Mesenchymal stem cell (in vitro differentiated cells and primary cell): ENCODE data around the gene XRCC4.
A peak's percentile ranks its signal among the peaks of the same experiment; 100 is the strongest.
"Not testable (repeated sequence)": the region's sequence is repeated elsewhere in the genome, so short reads cannot be mapped to it uniquely, and the experiment has no call there.

Experiments used
- DNase-seq: peaks from one replicate; pipeline ENCODE4 v3.0.0-alpha.2; 2013
- H2AFZ ChIP-seq: one replicate; pipeline ENCODE4 v1.6.1; 2013; ENCODE audit warnings: low read depth, mild to moderate bottlenecking, control low read depth, inconsistent platforms, low read length, moderate library complexity
- H2AK5ac ChIP-seq: 2 replicates; pipeline ENCODE4 v1.6.1; 2013; ENCODE audit warnings: low read length, moderate library complexity, mild to moderate bottlenecking, inconsistent platforms; ENCODE audit not compliant: severe bottlenecking
- H2BK120ac ChIP-seq: one replicate; pipeline ENCODE4 v1.6.1; 2013; ENCODE audit warnings: low read depth, mild to moderate bottlenecking, inconsistent platforms, low read length, moderate library complexity
- H2BK12ac ChIP-seq, 2 experiments: one replicate each; pipeline ENCODE4 v1.6.1; 2013; ENCODE audit warnings: inconsistent platforms in 2 of 2, low read length in 2 of 2, mild to moderate bottlenecking in 2 of 2, moderate library complexity in 2 of 2, control low read depth in 1 of 2
- H2BK15ac ChIP-seq: one replicate; pipeline ENCODE4 v1.6.1; 2013; ENCODE audit warnings: mild to moderate bottlenecking, low read depth, inconsistent platforms; ENCODE audit not compliant: poor library complexity, severe bottlenecking
- H2BK5ac ChIP-seq: 2 replicates; pipeline ENCODE4 v1.6.1; 2013; ENCODE audit warnings: low read depth, mild to moderate bottlenecking, low read length, control low read depth, inconsistent platforms; ENCODE audit not compliant: poor library complexity, severe bottlenecking
- H3K14ac ChIP-seq, 2 experiments: one replicate each; pipeline ENCODE4 v1.6.1; 2013; ENCODE audit warnings: inconsistent platforms in 2 of 2, low read length in 2 of 2, control low read depth in 1 of 2, mild to moderate bottlenecking in 1 of 2, moderate library complexity in 1 of 2
- H3K18ac ChIP-seq, 2 experiments: one replicate each; pipeline ENCODE4 v1.6.1; 2013; ENCODE audit warnings: inconsistent platforms in 2 of 2, low read length in 2 of 2, control low read depth in 1 of 2, low read depth in 1 of 2, mild to moderate bottlenecking in 1 of 2
- H3K23ac ChIP-seq, 2 experiments: one replicate each; pipeline ENCODE4 v1.6.1; 2013; ENCODE audit warnings: inconsistent platforms in 2 of 2, low read length in 2 of 2, mild to moderate bottlenecking in 2 of 2, moderate library complexity in 2 of 2, control low read depth in 1 of 2
- H3K27ac ChIP-seq: 2 replicates; pipeline ENCODE4 v1.5.1; 2013; ENCODE audit warnings: mild to moderate bottlenecking, moderate library complexity, low read length, control low read depth, inconsistent platforms; ENCODE audit not compliant: poor library complexity, severe bottlenecking
- H3K27me3 ChIP-seq, 2 experiments: 2 replicates each; pipeline versions ENCODE4 v1.6.1 to v1.7.0; 2013; ENCODE audit warnings: low read length in 2 of 2, mild to moderate bottlenecking in 2 of 2, moderate library complexity in 2 of 2, control low read depth in 1 of 2, inconsistent platforms in 1 of 2; ENCODE audit not compliant: control insufficient read depth in 1 of 2, insufficient read depth in 1 of 2
- H3K36me3 ChIP-seq, 2 experiments: 2 replicates each; pipeline versions ENCODE4 v1.6.1 to v1.7.0; 2013; ENCODE audit warnings: low read length in 2 of 2, control low read depth in 1 of 2, inconsistent platforms in 1 of 2, low read depth in 1 of 2, mild to moderate bottlenecking in 1 of 2; ENCODE audit not compliant: insufficient read depth in 2 of 2, control insufficient read depth in 1 of 2
- H3K4ac ChIP-seq, 2 experiments: one replicate each; pipeline ENCODE4 v1.6.1; 2013; ENCODE audit warnings: inconsistent platforms in 2 of 2, low read length in 2 of 2, mild to moderate bottlenecking in 2 of 2, moderate library complexity in 2 of 2, control low read depth in 1 of 2, low read depth in 1 of 2
- H3K4me1 ChIP-seq: 2 replicates; pipeline ENCODE4 v1.6.1; 2013; ENCODE audit warnings: low read depth, low read length, control low read depth; ENCODE audit not compliant: control insufficient read depth, insufficient read depth
- H3K4me2 ChIP-seq: 2 replicates; pipeline ENCODE4 v1.6.1; 2013; ENCODE audit warnings: low read length, mild to moderate bottlenecking, inconsistent platforms; ENCODE audit not compliant: poor library complexity, severe bottlenecking
- H3K4me3 ChIP-seq, 2 experiments: 2 replicates each; pipeline versions ENCODE4 v1.5.1 to v1.7.0; 2013; ENCODE audit warnings: low read length in 2 of 2, mild to moderate bottlenecking in 2 of 2, control low read depth in 1 of 2, low read depth in 1 of 2; ENCODE audit not compliant: insufficient read depth in 1 of 2
- H3K79me1 ChIP-seq: replicated peaks from 2 replicates; pipeline ENCODE4 v1.6.1; 2013; ENCODE audit warnings: mild to moderate bottlenecking, control low read depth, low read length, inconsistent platforms; ENCODE audit not compliant: poor library complexity, severe bottlenecking
- H3K9ac ChIP-seq: 2 replicates; pipeline ENCODE4 v1.7.0; 2013; ENCODE audit warnings: mild to moderate bottlenecking, low read length, moderate library complexity
- H3K9me3 ChIP-seq: 2 replicates; pipeline ENCODE4 v1.7.0; 2013; ENCODE audit warnings: mild to moderate bottlenecking, low read length; ENCODE audit not compliant: control insufficient read depth
- H4K8ac ChIP-seq: one replicate; pipeline ENCODE4 v1.6.1; 2013; ENCODE audit warnings: inconsistent platforms, mild to moderate bottlenecking, low read length, moderate library complexity
- H4K91ac ChIP-seq: one replicate; pipeline ENCODE4 v1.6.1; 2013; ENCODE audit warnings: mild to moderate bottlenecking, low read length, inconsistent platforms
- WGBS: methylation state at CpG from one replicate; pipeline ENCODE4 v1.1.7; 2013; ENCODE audit warnings: mixed read lengths; 5-methylcytosine and 5-hydroxymethylcytosine counted together

XRCC4 gene

DNA sequence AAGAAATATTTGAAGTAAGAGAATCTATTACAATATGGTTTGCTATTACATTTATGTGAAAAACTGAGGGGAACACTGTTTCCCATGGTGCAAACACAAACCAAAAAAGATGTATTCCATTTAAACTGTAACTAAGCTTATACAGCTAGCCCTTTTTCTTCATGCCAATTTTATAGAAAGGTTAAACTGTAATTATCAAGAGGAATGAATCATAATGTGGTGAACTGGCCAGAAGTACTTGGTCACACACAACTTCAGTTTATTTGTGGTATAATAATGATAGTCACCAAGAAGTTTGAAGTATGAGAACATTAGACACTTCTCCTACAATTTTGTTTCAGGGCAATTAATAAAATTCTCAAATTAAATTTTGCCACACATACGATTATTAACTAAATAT is 177.9 kb downstream of the XRCC4 start:
- no peak overlapping the region for H3K27ac ChIP-seq
- no peaks in the 10 kb centered on the region for H3K9me3 ChIP-seq
- H2BK12ac ChIP-seq: no peak overlapping the region
- no peaks in the 10 kb centered on the region for H3K27me3 ChIP-seq
- no CpG with 5 or more reads among the region's 1 CpG for WGBS
- no peak overlapping the region for H3K23ac ChIP-seq
- no peak overlapping the region for H3K4me3 ChIP-seq
- H2BK15ac ChIP-seq: no peak overlapping the region
- H2BK5ac ChIP-seq: no peak overlapping the region
- no peaks in the 10 kb centered on the region for H3K4me1 ChIP-seq
- H3K4ac ChIP-seq: no peak overlapping the region
- H2AFZ ChIP-seq: no peak overlapping the region
- H3K79me1 ChIP-seq: no peaks in the 10 kb centered on the region
- H2BK120ac ChIP-seq: no peak overlapping the region
- H3K9ac ChIP-seq: peak overlapping the region; percentile 45
- no peaks in the 10 kb centered on the region for H3K36me3 ChIP-seq
- H2AK5ac ChIP-seq: no peak overlapping the region
- no peak overlapping the region for H3K14ac ChIP-seq
- H3K4me2 ChIP-seq: no peak overlapping the region
- H4K8ac ChIP-seq: no peak overlapping the region
- no peak for DNase-seq
- H4K91ac ChIP-seq: no peak overlapping the region
- no peak overlapping the region for H3K18ac ChIP-seq

GRCh38 chr5:83256091-83256780 is 178.9 kb downstream of the XRCC4 start:
- Histone ChIP-seq H3K23ac (no peak overlapping the region), H3K4me1 (no peaks in the 10 kb centered on the region), H3K27me3 (no peaks in the 10 kb centered on the region), H2AK5ac (no peak overlapping the region), H3K36me3 (no peaks in the 10 kb centered on the region), H2BK12ac (no peak overlapping the region), H3K14ac (no peak overlapping the region), H3K4me2 (no peak overlapping the region), H3K4ac (no peak overlapping the region), H3K79me1 (no peaks in the 10 kb centered on the region), H2AFZ (no peak overlapping the region), H4K91ac (no peak overlapping the region), H3K4me3 (no peak overlapping the region), H3K18ac (no peak overlapping the region), H3K9me3 (no peaks in the 10 kb centered on the region), H2BK120ac (no peak overlapping the region), H2BK5ac (no peak overlapping the region), H3K27ac (no peak overlapping the region), H2BK15ac (no peak overlapping the region), H4K8ac (no peak overlapping the region), H3K9ac (peak overlapping the region; percentile 7)
- peak; percentile 12 for DNase-seq
- 100% methylated on average over 1 of the region's 2 CpGs for WGBS

DNA sequence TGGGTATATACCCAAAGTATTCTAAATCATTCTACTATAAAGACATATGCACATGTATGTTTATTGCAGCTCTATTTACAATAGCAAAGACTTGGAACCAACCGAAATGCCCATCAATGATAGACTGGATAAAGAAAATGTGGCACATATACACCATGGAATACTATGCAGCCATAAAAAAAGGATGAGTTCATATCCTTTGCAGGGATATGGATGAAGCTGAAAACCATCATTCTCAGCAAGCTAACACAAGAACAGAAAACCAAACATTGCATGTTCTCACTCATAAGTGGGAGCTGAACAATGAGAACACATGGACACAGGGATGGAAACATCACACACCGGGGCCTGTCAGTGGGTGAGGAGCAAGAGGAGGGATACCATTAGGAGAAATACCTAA is 180.3 kb downstream of the XRCC4 start:
- H3K18ac ChIP-seq, H3K4me2 ChIP-seq, H3K36me3 ChIP-seq: not testable (repeated sequence)

DNA sequence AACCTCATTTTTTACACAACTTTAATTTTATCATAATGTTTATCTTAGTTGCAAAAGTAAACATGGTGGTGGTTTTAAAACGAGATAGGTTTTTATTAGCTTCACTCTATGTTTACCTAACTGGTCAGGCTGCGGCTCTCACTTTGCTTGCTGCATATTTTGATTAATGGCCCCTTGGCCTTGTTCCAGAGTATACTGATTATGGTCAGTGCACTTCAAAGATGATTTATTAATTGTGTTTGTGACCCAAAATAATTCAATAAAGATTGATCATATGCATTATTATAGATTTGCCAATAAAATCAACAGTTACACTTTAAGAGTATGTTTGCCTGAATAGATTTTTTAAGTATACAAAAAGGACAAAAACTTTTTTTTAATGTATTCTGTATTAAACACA is 188.0 kb downstream of the XRCC4 start:
- no peak overlapping the region for H2BK120ac ChIP-seq
- no peaks in the 10 kb centered on the region for H3K9me3 ChIP-seq
- H2BK5ac ChIP-seq: no peak overlapping the region
- H4K91ac ChIP-seq: no peak overlapping the region
- no peak overlapping the region for H3K18ac ChIP-seq
- no peak overlapping the region for H2AK5ac ChIP-seq
- H3K9ac ChIP-seq: no peak overlapping the region
- no peak overlapping the region for H3K27ac ChIP-seq
- H3K14ac ChIP-seq: no peak overlapping the region
- no peak overlapping the region for H3K4me2 ChIP-seq
- peak; percentile 54 for DNase-seq
- no peak overlapping the region for H2BK15ac ChIP-seq
- H3K27me3 ChIP-seq: peaks cover 0 to 5% of the 10 kb centered on the region in 2 experiments
- no peak overlapping the region for H3K4me3 ChIP-seq
- H3K36me3 ChIP-seq: no peaks in the 10 kb centered on the region
- H2AFZ ChIP-seq: no peak overlapping the region
- H3K23ac ChIP-seq: no peak overlapping the region
- H3K4me1 ChIP-seq: peaks cover 2% of the 10 kb centered on the region
- no peaks in the 10 kb centered on the region for H3K79me1 ChIP-seq
- H3K4ac ChIP-seq: no peak overlapping the region
- no peak overlapping the region for H2BK12ac ChIP-seq
- 6% methylated on average over 2 of the region's 2 CpGs for WGBS
- no peak overlapping the region for H4K8ac ChIP-seq

More for the DNA sequence above, 180.3 kb downstream of the XRCC4 start:
- H3K9me3 ChIP-seq, H3K4ac ChIP-seq, H3K27me3 ChIP-seq, H2BK5ac ChIP-seq, DNase-seq, H3K23ac ChIP-seq, H4K8ac ChIP-seq, H3K4me3 ChIP-seq, H3K9ac ChIP-seq, H3K27ac ChIP-seq, H2AFZ ChIP-seq, H2BK120ac ChIP-seq, H3K79me1 ChIP-seq, H2BK12ac ChIP-seq, H3K14ac ChIP-seq, H2BK15ac ChIP-seq, H2AK5ac ChIP-seq, H4K91ac ChIP-seq, H3K4me1 ChIP-seq: not testable (repeated sequence)
- WGBS: 100% methylated on average over 1 of the region's 2 CpGs
